Glomerular visceral epithelial cell (primary cell): ENCODE data around the gene OCA2.
"Not testable (repeated sequence)": the region's sequence is repeated elsewhere in the genome, so short reads cannot be mapped to it uniquely, and the experiment has no call there.

ENCODE experiments used
- DNase-seq: peaks from one replicate; pipeline ENCODE4 v3.0.0-alpha.2; 2016; ENCODE audit errors: extremely low spot score

The OCA2 gene

GRCh38 chr15:27871078-27871901 lies 227.8 kb downstream of the OCA2 start:
- DNase-seq, result no peak

DNA sequence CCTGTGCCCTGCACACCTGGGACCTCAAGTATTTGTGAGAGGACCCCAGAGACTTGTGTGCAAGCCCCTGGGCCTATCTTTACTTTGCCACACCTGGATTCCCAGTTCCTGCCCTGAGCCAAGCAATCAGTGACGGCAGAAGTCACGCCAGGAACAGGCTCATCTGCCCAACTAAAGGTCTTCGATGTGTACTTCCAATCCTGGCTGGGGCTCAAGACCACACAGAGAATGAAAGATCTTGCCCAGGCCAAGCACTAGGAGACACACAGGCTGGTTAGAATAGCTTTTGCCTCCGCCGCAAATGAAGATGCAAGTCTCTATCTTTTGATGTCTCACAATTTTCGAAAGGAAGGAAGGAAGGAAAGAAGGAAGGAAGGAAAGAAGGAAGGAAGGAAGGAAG lies 228.8 kb downstream of the OCA2 start:
- DNase-seq, result no peak

DNA sequence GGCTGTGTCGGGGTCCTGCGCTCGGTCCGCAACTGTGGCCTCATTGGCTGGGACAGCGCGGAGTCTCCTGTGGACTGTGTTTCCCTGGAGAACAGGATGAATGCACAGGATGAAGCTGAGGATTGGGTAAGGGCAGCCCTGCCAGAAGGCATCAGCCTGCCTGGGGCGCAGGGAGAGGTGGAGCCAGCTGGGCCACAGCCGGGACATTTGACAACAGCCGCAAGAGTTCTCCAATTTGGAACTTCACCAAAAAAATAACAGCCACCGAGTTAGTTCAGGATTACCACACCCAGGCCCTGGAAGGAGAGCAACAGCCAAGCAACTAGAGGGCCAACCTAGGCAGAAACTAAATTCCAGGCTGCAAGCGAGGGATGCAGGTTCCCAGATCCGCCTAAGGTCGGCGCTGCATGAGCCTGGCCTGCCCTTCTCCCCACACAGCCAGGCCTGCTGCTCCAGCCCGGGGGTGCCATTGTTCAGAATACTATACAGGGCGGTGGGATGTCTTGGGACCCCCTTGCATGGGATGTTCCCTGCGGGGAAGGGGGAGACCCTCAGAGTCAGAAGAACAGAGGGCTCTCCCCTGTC lies 229.3 kb downstream of the OCA2 start:
- no peak for DNase-seq

GRCh38 chr15:27868828-27869404 lies 230.2 kb downstream of the OCA2 start:
- DNase-seq, result no peak

DNA sequence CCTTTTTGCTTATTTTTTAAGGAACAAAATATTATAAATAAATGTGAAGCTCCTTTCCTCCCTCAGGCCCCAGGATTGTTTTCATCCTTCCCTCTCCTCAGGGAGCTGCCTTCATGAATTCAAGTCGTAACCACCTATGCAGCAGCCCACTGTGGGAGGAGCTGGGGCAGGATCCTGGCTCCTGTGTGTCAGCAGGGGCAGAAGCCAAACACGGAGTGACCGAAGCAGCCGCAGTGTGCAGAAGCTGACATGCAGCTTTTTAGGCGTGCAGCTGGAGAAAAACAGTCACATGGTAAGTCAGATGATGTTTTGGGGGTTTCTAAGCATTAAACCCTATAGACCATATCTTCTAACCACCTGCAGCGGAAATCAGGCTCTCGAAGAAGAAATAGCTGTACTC lies 231.3 kb downstream of the OCA2 start:
- no peak for DNase-seq

DNA sequence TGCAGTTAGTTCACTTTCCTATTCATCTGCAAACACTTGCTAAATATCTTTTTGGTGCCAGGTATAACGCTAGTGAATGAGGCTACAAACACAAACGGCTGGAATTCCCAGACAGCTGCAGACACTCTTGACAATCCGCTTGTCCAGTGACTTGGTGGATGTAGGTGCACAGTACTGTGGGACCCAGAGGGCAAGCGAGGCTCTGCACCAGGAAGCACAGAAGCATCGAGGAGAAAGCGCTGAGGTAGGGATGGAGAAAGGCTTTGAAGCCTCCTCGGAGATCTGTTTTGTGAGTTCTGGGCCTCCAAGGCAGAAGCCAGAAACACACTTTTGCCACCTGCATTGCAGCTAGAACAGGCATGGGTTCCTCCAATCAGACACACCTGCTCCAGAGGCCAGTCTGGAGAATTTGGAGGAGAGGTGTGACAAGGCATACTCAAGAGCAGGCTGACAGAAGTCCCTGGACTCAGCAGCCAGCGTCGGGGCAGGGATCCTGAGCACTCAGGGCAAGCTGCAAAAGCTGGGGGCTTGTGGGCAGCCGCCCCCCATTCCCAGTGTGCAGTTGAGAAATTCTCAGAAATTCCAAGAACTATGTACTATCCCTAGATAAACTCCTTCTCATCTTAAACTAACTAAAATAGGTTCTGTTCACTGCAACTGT lies 232.5 kb downstream of the OCA2 start:
- DNase-seq, result no peak

DNA sequence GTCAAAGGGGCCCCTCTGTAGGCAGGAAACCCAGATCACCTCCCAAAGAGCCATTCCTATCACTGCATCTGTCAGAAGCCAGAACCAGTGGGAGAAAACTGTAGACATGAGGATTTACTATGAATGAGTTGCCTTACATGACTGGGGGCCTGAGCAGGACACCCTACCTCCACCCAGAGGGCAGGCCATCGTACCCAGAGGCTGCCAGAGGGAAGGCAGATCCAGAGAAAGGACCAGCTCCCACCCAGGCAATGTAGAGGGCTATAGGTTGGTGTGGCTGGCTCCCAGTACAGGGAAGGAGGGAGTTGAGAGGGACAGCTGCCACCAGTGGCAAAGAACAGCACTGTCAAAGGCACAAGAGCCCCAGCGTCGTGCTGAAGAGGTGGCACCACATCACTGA lies 233.2 kb downstream of the OCA2 start:
- DNase-seq, result no peak

- no peak for DNase-seq
Observed at GRCh38 chr15:27865323-27865922, 233.7 kb downstream of the OCA2 start.

DNA sequence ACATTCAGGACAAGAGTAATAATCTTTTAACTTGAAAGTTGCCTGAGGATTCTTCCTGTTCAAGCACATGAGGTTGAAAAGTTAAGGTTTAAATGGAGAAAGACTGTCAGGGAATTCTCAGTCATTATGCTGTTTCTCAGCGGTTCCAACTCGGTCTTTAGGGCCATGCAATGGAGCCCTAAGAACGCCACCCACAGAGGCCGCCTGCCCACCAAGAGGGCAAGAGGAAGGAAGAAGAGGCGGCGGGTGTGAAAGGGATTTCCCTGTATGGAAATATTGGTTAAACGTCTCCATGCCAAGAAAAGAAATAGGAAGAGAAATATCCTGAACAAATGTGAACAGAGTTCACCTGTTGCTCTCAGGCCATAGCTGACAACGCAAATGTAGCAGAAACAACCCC lies 234.4 kb downstream of the OCA2 start:
- DNase-seq, result no peak

- no peak for DNase-seq
Observed at GRCh38 chr15:27864086-27864485, 235.0 kb downstream of the OCA2 start.

- DNase-seq, result no peak
Observed at GRCh38 chr15:27863000-27863399, 236.1 kb downstream of the OCA2 start.

GRCh38 chr15:27861171-27861570 lies 237.9 kb downstream of the OCA2 start:
- no peak for DNase-seq

GRCh38 chr15:27855137-27855536 lies 244.0 kb downstream of the OCA2 start:
- DNase-seq, result no peak

DNA sequence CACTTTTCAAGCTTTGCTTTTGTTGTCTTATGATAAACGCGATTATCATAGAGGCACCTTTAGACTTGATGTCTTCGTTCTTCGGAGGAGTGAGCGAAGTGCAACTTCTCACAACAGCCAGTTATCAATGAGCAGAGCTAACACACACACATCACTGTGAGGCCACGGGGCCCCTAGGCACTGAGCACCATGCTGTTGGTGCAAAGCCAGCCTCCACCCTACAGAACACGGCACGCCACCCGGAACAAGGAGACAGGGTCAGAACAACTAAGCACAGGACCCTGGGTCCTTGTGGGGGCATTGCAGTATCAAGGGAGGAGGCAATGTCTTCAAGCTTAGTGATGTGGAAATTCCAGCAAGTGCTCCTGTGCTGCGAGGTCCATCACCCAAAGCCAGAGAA lies 244.5 kb downstream of the OCA2 start:
- no peak for DNase-seq

GRCh38 chr15:27853624-27854455 lies 245.3 kb downstream of the OCA2 start:
- DNase-seq, result no peak

DNA sequence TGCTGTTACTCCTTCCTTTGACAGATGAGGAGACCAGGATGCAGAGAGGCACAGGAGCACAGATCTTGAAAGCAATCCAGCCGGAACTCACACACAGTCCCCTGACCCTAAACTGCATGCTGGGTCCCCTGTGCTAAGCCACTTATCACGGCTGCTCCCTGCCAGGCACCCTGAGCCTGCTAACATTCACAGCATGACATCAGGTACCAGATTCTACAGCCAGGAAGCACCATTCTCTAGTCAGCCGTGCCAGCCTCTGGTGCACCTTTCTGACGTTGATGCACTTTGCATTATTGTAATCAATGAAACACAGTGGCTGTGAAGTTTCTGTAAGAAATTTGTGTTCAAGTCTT lies 247.3 kb downstream of the OCA2 start:
- DNase-seq, result no peak

DNA sequence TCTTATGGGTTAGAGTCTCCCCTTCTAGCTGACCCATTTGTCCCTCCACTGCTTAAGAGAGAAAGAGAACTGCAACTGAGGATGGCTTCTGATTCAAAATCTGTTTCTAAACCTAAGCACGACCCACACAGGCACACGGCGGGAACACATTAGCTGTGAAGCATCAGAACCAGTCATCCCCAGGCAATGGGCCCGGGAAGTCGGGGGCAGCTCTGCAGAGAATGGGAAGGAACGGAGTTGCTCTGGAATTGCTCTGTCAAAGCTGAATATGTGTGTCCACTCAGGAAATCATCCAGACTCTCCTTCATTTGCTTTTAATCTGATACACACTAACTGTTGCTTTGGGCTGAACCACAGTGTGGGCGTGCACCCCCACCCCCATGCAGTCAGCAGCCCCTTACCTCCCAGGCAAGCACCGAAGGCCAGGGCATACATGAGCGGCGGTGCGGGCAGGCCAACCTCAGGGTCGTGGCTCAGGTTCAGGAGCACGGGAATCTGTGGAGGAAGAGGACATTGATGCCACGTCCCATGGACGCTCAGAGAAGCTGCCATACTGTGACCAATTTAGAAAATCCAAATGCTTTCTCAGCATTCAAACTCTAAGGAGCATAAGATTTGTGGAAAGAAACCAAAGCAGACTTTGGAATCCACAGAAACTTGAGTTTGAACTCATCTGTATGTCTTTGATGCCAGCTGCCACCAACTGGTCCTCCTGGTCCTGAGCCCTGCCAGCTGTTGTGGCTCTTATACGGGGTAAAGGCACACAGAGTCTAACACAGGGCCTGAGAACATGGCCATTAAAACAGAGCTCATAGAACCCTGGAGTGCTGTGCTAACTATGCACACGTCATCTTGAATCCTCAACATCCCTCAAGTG lies 247.9 kb downstream of the OCA2 start:
- DNase-seq, result no peak

DNA sequence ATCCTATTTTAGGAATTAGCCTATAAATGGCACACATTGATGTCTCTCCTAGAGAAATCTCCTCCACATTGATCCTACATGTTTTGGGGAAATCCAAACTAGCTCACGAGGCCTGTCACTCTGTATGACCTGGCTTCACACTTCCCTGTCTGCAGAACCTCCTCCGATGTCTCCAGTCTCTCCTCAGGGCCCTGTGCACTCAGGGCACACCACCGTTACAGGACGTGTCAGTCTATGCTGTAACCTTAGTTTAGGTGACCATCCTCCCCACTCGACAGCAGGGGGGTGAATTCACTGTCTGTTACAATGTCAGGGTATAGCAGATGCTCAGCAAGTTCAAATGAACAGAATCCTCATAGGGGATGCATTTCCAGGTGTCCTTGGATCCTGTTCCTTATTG lies 249.1 kb downstream of the OCA2 start:
- no peak for DNase-seq

DNA sequence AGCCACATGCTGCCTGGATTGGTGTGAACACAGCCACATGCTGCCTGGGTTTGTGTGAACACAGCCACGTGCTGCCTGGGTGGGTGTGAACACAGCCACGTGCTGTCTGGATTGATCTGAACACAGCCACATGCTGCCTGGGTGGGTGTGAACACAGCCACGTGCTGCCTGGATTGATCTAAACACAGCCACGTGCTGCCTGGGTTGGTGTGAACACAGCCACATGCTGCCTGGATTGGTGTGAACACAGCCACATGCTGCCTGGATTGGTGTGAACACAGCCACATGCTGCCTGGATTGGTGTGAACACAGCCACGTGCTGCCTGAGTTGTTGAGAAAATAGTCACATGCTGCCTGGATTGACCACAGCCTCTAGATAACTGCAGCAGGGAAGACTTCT lies 250.2 kb downstream of the OCA2 start:
- DNase-seq, result not testable (repeated sequence)
